RWPE2 (cell line): ENCODE measurements around the gene PARP4.
"Not testable (repeated sequence)": the region's sequence is repeated elsewhere in the genome, so short reads cannot be mapped to it uniquely, and the experiment has no call there.

ENCODE experiments used
- ATAC-seq: fragments of 200-7000 bp; cut with Tn5 transposase; 3 replicates; pipeline ENCODE4 v1.9.1; 2021; ENCODE audit warnings: low read depth
- DNase-seq: peaks from one replicate; pipeline ENCODE4 v3.0.0-alpha.2; 2020; ENCODE audit warnings: low spot score
- H3K27ac ChIP-seq: fragments of 450-650 bp; 2 replicates; pipeline ENCODE4 v1.5.1; 2017; ENCODE audit warnings: mild to moderate bottlenecking; ENCODE audit not compliant: poor library complexity, severe bottlenecking
- H3K27me3 ChIP-seq: fragments of 250-450 bp; sonication (Bioruptor Pico); 2 replicates; pipeline ENCODE4 v1.5.1; 2021; ENCODE audit warnings: mild to moderate bottlenecking, moderate library complexity; ENCODE audit not compliant: insufficient read depth, poor library complexity, severe bottlenecking
- H3K36me3 ChIP-seq: fragments of 250-450 bp; sonication (Bioruptor Pico); 2 replicates; pipeline ENCODE4 v1.5.1; 2020; ENCODE audit warnings: low read depth, mild to moderate bottlenecking, moderate library complexity
- H3K4me1 ChIP-seq: fragments of 250-450 bp; sonication (Bioruptor Pico); 2 replicates; pipeline ENCODE4 v1.5.1; 2021; ENCODE audit warnings: mild to moderate bottlenecking, moderate library complexity; ENCODE audit not compliant: insufficient read depth, poor library complexity, severe bottlenecking
- H3K4me3 ChIP-seq: fragments of 250-450 bp; sonication (Bioruptor Pico); 2 replicates; pipeline ENCODE4 v1.5.1; 2021; ENCODE audit warnings: mild to moderate bottlenecking, moderate library complexity; ENCODE audit not compliant: severe bottlenecking
- H3K9me3 ChIP-seq: fragments of 250-450 bp; sonication (Bioruptor Pico); 2 replicates; pipeline ENCODE4 v1.5.1; 2021; ENCODE audit warnings: mild to moderate bottlenecking, moderate library complexity; ENCODE audit not compliant: severe bottlenecking
- TF ChIP-seq, protein P1 (sequence below): fragments of 450-650 bp; IDR thresholded peaks from one replicate; pipeline ENCODE4 v1.5.1; 2017; ENCODE audit warnings: mild to moderate bottlenecking, moderate library complexity; ENCODE audit not compliant: poor library complexity, severe bottlenecking

Gene PARP4

DNA sequence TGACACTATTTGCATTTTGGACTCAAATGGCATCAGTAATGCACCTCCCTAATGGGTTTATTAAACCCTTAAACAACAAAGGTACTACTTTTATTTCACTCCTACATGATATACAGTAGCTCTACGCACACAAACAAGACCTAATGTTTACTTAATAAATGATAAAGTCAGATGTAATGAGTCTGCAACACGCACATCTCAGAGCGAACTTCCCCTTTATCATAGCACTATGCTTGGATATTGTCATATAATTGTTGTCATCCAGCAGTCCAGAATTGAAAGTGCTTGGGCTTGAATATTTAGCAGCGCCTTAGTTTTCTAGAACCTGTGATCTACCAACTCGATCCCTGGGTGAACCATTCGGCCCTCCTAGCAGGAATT, 772 bp downstream of the PARP4 start:
- H3K9me3 ChIP-seq, result no peaks in the 10 kb centered on the region
- TF ChIP-seq, protein P1, sequence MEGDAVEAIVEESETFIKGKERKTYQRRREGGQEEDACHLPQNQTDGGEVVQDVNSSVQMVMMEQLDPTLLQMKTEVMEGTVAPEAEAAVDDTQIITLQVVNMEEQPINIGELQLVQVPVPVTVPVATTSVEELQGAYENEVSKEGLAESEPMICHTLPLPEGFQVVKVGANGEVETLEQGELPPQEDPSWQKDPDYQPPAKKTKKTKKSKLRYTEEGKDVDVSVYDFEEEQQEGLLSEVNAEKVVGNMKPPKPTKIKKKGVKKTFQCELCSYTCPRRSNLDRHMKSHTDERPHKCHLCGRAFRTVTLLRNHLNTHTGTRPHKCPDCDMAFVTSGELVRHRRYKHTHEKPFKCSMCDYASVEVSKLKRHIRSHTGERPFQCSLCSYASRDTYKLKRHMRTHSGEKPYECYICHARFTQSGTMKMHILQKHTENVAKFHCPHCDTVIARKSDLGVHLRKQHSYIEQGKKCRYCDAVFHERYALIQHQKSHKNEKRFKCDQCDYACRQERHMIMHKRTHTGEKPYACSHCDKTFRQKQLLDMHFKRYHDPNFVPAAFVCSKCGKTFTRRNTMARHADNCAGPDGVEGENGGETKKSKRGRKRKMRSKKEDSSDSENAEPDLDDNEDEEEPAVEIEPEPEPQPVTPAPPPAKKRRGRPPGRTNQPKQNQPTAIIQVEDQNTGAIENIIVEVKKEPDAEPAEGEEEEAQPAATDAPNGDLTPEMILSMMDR, result no peak
- peak overlapping the region; percentile 63 for H3K4me3 ChIP-seq
- H3K4me1 ChIP-seq, result peaks cover 9% of the 10 kb centered on the region
- peaks cover 15% of the 10 kb centered on the region for H3K36me3 ChIP-seq
- H3K27ac ChIP-seq, result peak overlapping the region; percentile 95
- H3K27me3 ChIP-seq, result no peaks in the 10 kb centered on the region
- ATAC-seq, result peak; percentile 8; the same call in 1 of the 3 replicates
- DNase-seq, result no peak

DNA sequence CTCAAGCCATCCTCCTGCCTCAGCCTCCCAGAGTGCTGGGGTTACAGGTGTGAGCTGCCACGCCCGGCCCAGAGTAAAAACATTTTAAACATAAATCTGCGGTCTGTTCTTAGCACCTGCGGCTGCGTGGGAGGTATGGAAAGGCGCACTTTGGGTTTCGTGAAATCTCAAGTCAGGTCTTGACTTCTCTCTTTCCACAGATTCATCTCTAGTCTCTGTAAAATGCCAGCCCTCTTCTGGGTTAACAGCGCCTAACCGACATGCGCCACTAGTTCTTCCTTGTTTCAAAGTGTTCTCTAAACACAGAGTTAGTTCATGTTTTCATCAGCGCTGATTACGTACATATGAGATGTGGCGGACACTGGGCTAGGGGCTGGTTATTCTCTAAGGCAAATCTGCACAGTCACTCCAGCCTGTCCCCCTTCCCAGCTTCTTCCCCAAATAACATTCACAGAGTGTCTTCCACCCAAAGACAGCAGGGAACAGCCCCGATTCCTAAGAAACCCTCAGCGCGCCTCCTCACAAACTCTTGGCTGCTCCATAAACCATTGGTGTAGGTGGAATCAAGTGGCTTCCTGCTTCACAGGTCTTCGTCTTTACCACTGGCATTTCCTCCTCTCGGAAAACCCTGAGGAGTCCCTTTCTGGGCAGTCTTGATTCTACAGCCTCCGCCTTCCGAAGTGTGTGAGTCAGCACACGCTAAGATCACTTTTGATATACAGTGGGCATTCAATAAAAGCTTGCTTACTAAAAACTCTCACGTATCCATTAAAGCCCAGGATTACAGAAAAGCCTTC, 1.4 kb downstream of the PARP4 start:
- Histone ChIP-seq H3K9me3 (no peaks in the 10 kb centered on the region), H3K4me1 (peaks cover 9% of the 10 kb centered on the region), H3K36me3 (peaks cover 15% of the 10 kb centered on the region), H3K4me3 (peak overlapping the region; percentile 63), H3K27me3 (no peaks in the 10 kb centered on the region), H3K27ac (peak overlapping the region; percentile 95)
- DNase-seq, result peak; percentile 60
- ATAC-seq, result peak; percentile 82
- TF ChIP-seq, protein P1, result no peak

DNA sequence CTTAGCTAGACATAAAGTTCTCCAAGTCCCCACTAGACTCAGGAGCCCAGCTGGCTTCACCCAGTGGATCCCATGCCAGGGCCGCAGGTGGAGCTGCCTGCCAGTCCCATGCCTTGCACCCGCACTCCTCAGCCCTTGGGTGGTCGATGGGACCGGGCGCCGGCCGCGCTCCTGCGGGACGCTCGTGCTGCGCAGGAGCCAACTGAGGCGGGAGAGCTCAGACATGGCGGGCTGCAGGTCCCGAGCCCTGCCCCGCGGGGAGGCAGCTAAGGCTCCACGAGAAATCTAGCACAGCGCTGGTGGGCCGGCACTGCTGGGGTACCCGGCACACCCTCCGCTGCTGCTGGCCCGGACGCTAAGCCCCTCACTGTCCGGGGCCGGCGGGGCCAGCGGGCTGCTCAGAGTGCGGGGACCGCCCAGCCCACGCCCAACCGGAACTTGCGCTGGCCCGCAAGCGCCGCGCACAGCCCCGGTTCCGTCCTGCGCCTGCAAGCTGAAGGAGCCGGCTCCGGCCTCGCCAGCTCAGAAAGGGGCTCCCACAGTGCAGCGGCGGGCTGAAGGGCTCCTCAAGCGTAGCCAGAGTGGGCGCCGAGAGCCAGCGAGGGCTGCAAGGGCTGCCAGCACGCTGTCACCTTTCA, 5.8 kb downstream of the PARP4 start:
- Histone ChIP-seq H3K27ac (no peak overlapping the region), H3K9me3 (no peaks in the 10 kb centered on the region), H3K4me1 (peaks cover 27% of the 10 kb centered on the region), H3K36me3 (peaks cover 27% of the 10 kb centered on the region), H3K4me3 (no peak overlapping the region), H3K27me3 (no peaks in the 10 kb centered on the region)
- TF ChIP-seq, protein P1, result no peak
- no peak for ATAC-seq
- no peak for DNase-seq

DNA sequence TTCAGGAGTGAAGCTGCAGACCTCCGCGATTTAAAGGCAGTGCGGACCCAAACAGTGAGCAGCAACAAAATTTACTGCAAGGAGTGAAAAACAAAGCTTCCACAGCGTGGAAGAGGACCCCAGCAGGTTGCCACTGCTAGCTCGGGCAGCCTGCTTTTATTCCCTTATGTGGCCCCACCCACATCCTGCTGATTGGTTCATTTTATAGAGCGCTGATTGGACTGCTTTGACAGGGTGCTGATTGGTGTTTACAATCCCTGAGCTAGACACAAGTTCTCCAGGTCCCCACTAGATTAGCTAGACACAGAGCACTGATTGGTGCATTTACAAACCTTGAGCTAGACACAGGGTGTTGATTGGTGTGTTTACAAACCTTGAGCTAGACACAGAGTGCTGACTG, 6.3 kb downstream of the PARP4 start:
- H3K27me3 ChIP-seq, DNase-seq, ATAC-seq, H3K4me3 ChIP-seq, H3K9me3 ChIP-seq, H3K27ac ChIP-seq: not testable (repeated sequence)
- H3K4me1 ChIP-seq, result peaks cover 31% of the 10 kb centered on the region
- H3K36me3 ChIP-seq, result peaks cover 32% of the 10 kb centered on the region

DNA sequence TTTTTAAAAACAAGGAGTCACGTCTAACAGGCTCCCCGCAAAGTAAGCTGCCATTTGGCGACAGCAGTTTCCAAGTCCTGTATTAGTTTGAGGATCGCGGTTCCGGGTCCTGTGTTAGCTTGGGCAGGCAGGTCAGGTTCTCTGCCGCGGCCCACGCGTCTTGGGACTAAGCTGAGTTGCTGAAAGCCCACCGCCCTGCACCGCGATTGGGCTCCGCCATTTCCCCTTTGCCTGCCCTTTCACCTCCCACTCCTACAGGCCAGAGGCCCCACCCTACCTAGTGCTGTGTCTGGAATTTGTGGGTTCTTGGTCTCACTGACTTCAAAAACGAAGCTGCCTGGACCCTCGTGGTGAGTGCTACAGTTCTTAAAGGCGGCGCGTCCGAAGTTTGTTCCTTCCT, 6.8 kb downstream of the PARP4 start:
- H3K27ac ChIP-seq, result no peak overlapping the region
- no peaks in the 10 kb centered on the region for H3K27me3 ChIP-seq
- ATAC-seq (no peak), DNase-seq (no peak)
- peaks cover 33% of the 10 kb centered on the region for H3K4me1 ChIP-seq
- no peaks in the 10 kb centered on the region for H3K9me3 ChIP-seq
- TF ChIP-seq, protein P1, result no peak
- H3K4me3 ChIP-seq, result no peak overlapping the region
- H3K36me3 ChIP-seq, result peaks cover 35% of the 10 kb centered on the region
